GM12878 (cell line): ENCODE results near the gene CALML5. TPM values are rescaled to one million over a fixed set of nuclear protein-coding genes. Genes with fewer than 3 reads are reported as not detected.

Source experiments
- ATAC-seq: fragments of 200-7000 bp; cut with Tn5 transposase; 3 replicates; pipeline ENCODE4 v1.9.1; 2020; ENCODE audit warnings: mild to moderate bottlenecking, moderate library complexity
- BruUV-seq: library from RNA; stranded (reverse); fragments of 400-500 nt; replicated peaks from 2 replicates; lab custom pipeline; 2021; lab: Mats Ljungman, UMichigan
- CTCF ChIA-PET: fragments of 300-600 bp; sonication (Branson Sonifier 250); formaldehyde crosslinking; extraction: SDS; loops from one replicate; lab custom pipeline; 2021; ENCODE audit warnings: inconsistent platforms; lab: Yijun Ruan, JAX
- POLR2A ChIA-PET: fragments of 350-600 bp; formaldehyde crosslinking; extraction: SDS; loops from one replicate; lab custom pipeline; 2021; ENCODE audit warnings: inconsistent platforms; lab: Charles Lee
- RAD21 ChIA-PET: fragments of 300-600 bp; sonication (Branson Sonifier 250); formaldehyde crosslinking; loops from one replicate; lab custom pipeline; 2023; ENCODE audit warnings: antibody characterized with exemption; ENCODE audit not compliant: unreplicated experiment; lab: Charles Lee
- SMC1A ChIA-PET: fragments of 300-600 bp; sonication (Branson Sonifier 250); formaldehyde crosslinking; loops from one replicate; lab custom pipeline; 2023; ENCODE audit not compliant: unreplicated experiment, uncharacterized antibody; lab: Charles Lee
- DNase-seq: peaks from one replicate; pipeline ENCODE4 v3.0.0-alpha.2; 2011; ENCODE audit warnings: low read depth, low spot score
- FAIRE-seq: peaks from 3 replicates; lab custom pipeline; 2011; peaks lifted over from hg19 to GRCh38; lab: Jason Lieb, UNC
- H2AFZ ChIP-seq: 2 replicates; pipeline ENCODE4 v1.6.0; 2011; ENCODE audit warnings: low read depth, low read length, control low read depth; ENCODE audit not compliant: control insufficient read depth
- H3K27ac ChIP-seq: 2 replicates; pipeline ENCODE4 v1.5.1; 2011; ENCODE audit warnings: control low read depth; ENCODE audit not compliant: control insufficient read depth, insufficient read depth
- H3K27me3 ChIP-seq, 2 experiments: replicated peaks in 1 of 2; 2 replicates each; pipeline versions ENCODE4 v1.6.0 to v1.6.1; 2011; ENCODE audit warnings: low read length in 1 of 2; ENCODE audit not compliant: control insufficient read depth in 2 of 2, insufficient read depth in 2 of 2
- H3K36me3 ChIP-seq, 2 experiments: 2 replicates each; pipeline ENCODE4 v1.5.1; 2011; ENCODE audit warnings: low read length in 1 of 2; ENCODE audit not compliant: control insufficient read depth in 2 of 2, insufficient read depth in 2 of 2
- H3K4me1 ChIP-seq: 2 replicates; pipeline ENCODE4 v1.6.1; 2011; ENCODE audit warnings: mild to moderate bottlenecking, low read length, moderate library complexity, mixed read lengths; ENCODE audit not compliant: control insufficient read depth, insufficient read depth
- H3K4me2 ChIP-seq: 2 replicates; pipeline ENCODE4 v1.6.0; 2011; ENCODE audit warnings: control low read depth; ENCODE audit not compliant: control insufficient read depth, insufficient read depth
- H3K4me3 ChIP-seq: fragments of 200-600 bp; sonication (generic); 2 replicates; pipeline ENCODE4 v1.5.1; 2016
- H3K79me2 ChIP-seq: 2 replicates; pipeline ENCODE4 v1.6.0; 2011; ENCODE audit warnings: low read length; ENCODE audit not compliant: control insufficient read depth, insufficient read depth
- H3K9ac ChIP-seq: 2 replicates; pipeline ENCODE4 v1.8.0; 2011; ENCODE audit warnings: low read length, control low read depth, mixed read lengths; ENCODE audit not compliant: control insufficient read depth, insufficient read depth
- H3K9me3 ChIP-seq: replicated peaks from 3 replicates; pipeline ENCODE4 v1.5.1; 2011; ENCODE audit warnings: mild to moderate bottlenecking, low read length; ENCODE audit not compliant: control insufficient read depth, insufficient read depth
- H4K20me1 ChIP-seq: 2 replicates; pipeline ENCODE4 v1.6.0; 2011; ENCODE audit not compliant: control insufficient read depth, insufficient read depth
- ATF7 ChIP-seq: fragments of 450-650 bp; IDR thresholded peaks from 2 replicates; pipeline ENCODE4 v1.6.1; 2016; ENCODE audit warnings: low read depth, mild to moderate bottlenecking
- HDAC2 ChIP-seq: fragments of 200-600 bp; sonication (generic); IDR thresholded peaks from 2 replicates; pipeline ENCODE4 v1.6.1; 2017
- KDM1A ChIP-seq: fragments of 200-600 bp; sonication (generic); IDR thresholded peaks from 2 replicates; pipeline ENCODE4 v1.6.1; 2016; ENCODE audit warnings: borderline replicate concordance
- NFXL1 ChIP-seq: fragments of 450-650 bp; IDR thresholded peaks from 2 replicates; pipeline ENCODE4 v1.6.1; 2017; ENCODE audit warnings: antibody characterized with exemption, mild to moderate bottlenecking, borderline replicate concordance
- PBX3 ChIP-seq: IDR thresholded peaks from 2 replicates; pipeline ENCODE4 v1.6.1; 2011; ENCODE audit warnings: mild to moderate bottlenecking, low read depth, low read length, moderate library complexity; ENCODE audit not compliant: insufficient replicate concordance
- TBL1XR1 ChIP-seq: IDR thresholded peaks from 2 replicates; pipeline ENCODE4 v1.6.1; 2012; ENCODE audit warnings: low read depth, low read length, improper control_type of control experiment
- ZBTB4 ChIP-seq: fragments of 450-650 bp; formaldehyde crosslinking; IDR thresholded peaks from 2 replicates; pipeline ENCODE4 v1.4.0; 2022; ENCODE audit warnings: mild to moderate bottlenecking, moderate library complexity
- WGBS: methylation state at CpG from one replicate; pipeline ENCODE4 v1.1.6; 2016; ENCODE audit warnings: low lambda C conversion rate; ENCODE audit not compliant: insufficient replicate concordance, insufficient coverage; ENCODE audit errors: missing lambda C conversion rate; 5-methylcytosine and 5-hydroxymethylcytosine counted together
- in situ Hi-C: fragments of 300-500 bp; cut with MboI; formaldehyde crosslinking; loops from 9 replicates; pipeline ENCODE4 v1.14.3; 2018; ENCODE audit warnings: mixed read lengths
- intact Hi-C: fragments of 100-400 bp; cut with micrococcal nuclease; formaldehyde crosslinking; loops from one replicate; pipeline ENCODE4 v1.14.2; 2022; ENCODE audit not compliant: unreplicated experiment
- polyA plus RNA-seq, 11 experiments: library from polyadenylated mRNA; depleted of rRNA in 4 of 11; unstranded in 6 of 11; stranded (reverse) in 5 of 11; fragments of >200 nt; fragmentation: Nextera tagmentation in 4 of 11; fragmentation: Illumina TruSeq in 1 of 11; extraction: Ambion mirVana in 4 of 11; extraction: Trizol in 1 of 11; gene quantifications; 1 replicate in 1 of 11; 2 replicates in 10 of 11; pipeline versions ENCODE4 v1.2.1 to v1.2.3, GENCODE V29; 2011 to 2016; ENCODE audit warnings: inconsistent platforms in 2 of 11, missing spikeins in 2 of 11, low read depth in 1 of 11
- total RNA-seq, 4 experiments: library from RNA; depleted of rRNA in 3 of 4; stranded (reverse); fragments of >200 nt in 3 of 4; fragmentation: Illumina TruSeq in 1 of 4; extraction: Trizol in 1 of 4; gene quantifications; 2 replicates each; pipeline versions ENCODE4 v1.2.1 to v1.2.3, GENCODE V29; 2013 to 2021

Gene CALML5
- total and polyA plus RNA-seq, 10 of the 15 experiments (the other 5 are each of a cell fraction or from before 2014, with no cell fraction given), result not detected

GRCh38 chr10:5547681-5547930 is 48.2 kb upstream of the CALML5 start:
- ATAC-seq, result no peak
- intact Hi-C loops, result no loop called here
- POLR2A ChIA-PET, result no interaction called here

More at GRCh38 chr10:5547681-5547930, 48.2 kb upstream of the CALML5 start:
- SMC1A ChIA-PET, result interaction anchor here (1.2 kb wide), 1 partner anchor 143 kb away, joined by 3 read pairs; the partner anchor contains the start of gene TUBAL3
- no peak overlapping the region for H3K27ac ChIP-seq
- RAD21 ChIA-PET, result no interaction called here
- no peaks in the 10 kb centered on the region for H3K36me3 ChIP-seq
- DNase-seq (no peak), FAIRE-seq (no peak)
- H3K9ac ChIP-seq, result no peak overlapping the region
- H2AFZ ChIP-seq, result no peak overlapping the region
- H3K4me3 ChIP-seq, result no peak overlapping the region
- BruUV-seq, result no TSS peak
- no peaks in the 10 kb centered on the region for H3K79me2 ChIP-seq
- no peak for TF ChIP-seq ATF7
- TF ChIP-seq NFXL1, result no peak
- no peak for TF ChIP-seq KDM1A
- no peak for TF ChIP-seq PBX3
- TF ChIP-seq ZBTB4 (CRISPR knock-in tag), result no peak
- TF ChIP-seq TBL1XR1, result no peak
- no peak for TF ChIP-seq HDAC2
- H3K4me1 ChIP-seq, result peaks cover 13% of the 10 kb centered on the region
- H4K20me1 ChIP-seq, result no peaks in the 10 kb centered on the region
- H3K27me3 ChIP-seq, result peaks cover 0 to under 1% of the 10 kb centered on the region in 2 experiments; a peak in 2 of 4 replicates
- in situ Hi-C loops, result no loop called here
- CTCF ChIA-PET, result no interaction called here
- H3K4me2 ChIP-seq, result no peak overlapping the region
- WGBS, result 50% methylated on average over 4 of the region's 4 CpGs
- no peaks in the 10 kb centered on the region; the same call in 1 of the 3 replicates for H3K9me3 ChIP-seq
